Measurements from ENCODE around the gene CNTD1.

The CNTD1 gene

GRCh38 chr17:42798383-42799380, at the start of gene CNTD1, which contains the start of gene COA3:
Gene CNTD1 (plus strand): TSS chr17:42798861. CDS start chr17:42799068, 207 bp downstream.
Gene COA3 (minus strand): TSS chr17:42798704. CDS start chr17:42798681, 23 bp downstream.
- DNase-seq (ENCODE audit: low read depth), result peak; percentile 45
- TF ChIP-seq CTCF (IDR thresholded peaks at IDR 0.05; ENCODE audit: low read depth, low read length, missing control alignments), result no peak
- peak within 1 kb of the TSS; percentile 85 for H3K4me3 ChIP-seq (ENCODE audit: low read depth, low read length)

GRCh38 chr17:42748908-42749798, 49.5 kb upstream of the CNTD1 start:
- TF ChIP-seq CTCF (IDR thresholded peaks at IDR 0.05; ENCODE audit: low read depth, low read length, missing control alignments), result no peak
- DNase-seq (ENCODE audit: low read depth), result no peak
- H3K4me3 ChIP-seq (ENCODE audit: low read depth, low read length), result no peak overlapping the region

GRCh38 chr17:42750739-42751344, 47.8 kb upstream of the CNTD1 start:
- no peak for DNase-seq (ENCODE audit: low read depth)
- no peak overlapping the region for H3K4me3 ChIP-seq (ENCODE audit: low read depth, low read length)
- TF ChIP-seq CTCF (IDR thresholded peaks at IDR 0.05; ENCODE audit: low read depth, low read length, missing control alignments), result no peak

GRCh38 chr17:42751628-42752027, 47.0 kb upstream of the CNTD1 start:
- no peak overlapping the region for H3K4me3 ChIP-seq (ENCODE audit: low read depth, low read length)
- no peak for DNase-seq (ENCODE audit: low read depth)
- TF ChIP-seq CTCF (IDR thresholded peaks at IDR 0.05; ENCODE audit: low read depth, low read length, missing control alignments), result no peak

- H3K4me3 ChIP-seq (ENCODE audit: low read depth, low read length), result no peak overlapping the region
- DNase-seq (ENCODE audit: low read depth), result no peak
- TF ChIP-seq CTCF (IDR thresholded peaks at IDR 0.05; ENCODE audit: low read depth, low read length, missing control alignments), result no peak
Observed at GRCh38 chr17:42754782-42755181, 43.9 kb upstream of the CNTD1 start.

GRCh38 chr17:42759982-42760651, 38.5 kb upstream of the CNTD1 start:
- no peak for TF ChIP-seq CTCF (IDR thresholded peaks at IDR 0.05; ENCODE audit: low read depth, low read length, missing control alignments)
- no peak overlapping the region for H3K4me3 ChIP-seq (ENCODE audit: low read depth, low read length)
- DNase-seq (ENCODE audit: low read depth), result no peak
